GM18499 (cell line): ENCODE results near the gene AP2A2.

Source experiments
- ATAC-seq: cut with Tn5 transposase; IDR thresholded peaks from one replicate; pipeline ENCODE4 v1.9.1; 2021; ENCODE audit warnings: moderate number of reproducible peaks; ENCODE audit not compliant: insufficient read depth, unreplicated experiment

Gene AP2A2

DNA sequence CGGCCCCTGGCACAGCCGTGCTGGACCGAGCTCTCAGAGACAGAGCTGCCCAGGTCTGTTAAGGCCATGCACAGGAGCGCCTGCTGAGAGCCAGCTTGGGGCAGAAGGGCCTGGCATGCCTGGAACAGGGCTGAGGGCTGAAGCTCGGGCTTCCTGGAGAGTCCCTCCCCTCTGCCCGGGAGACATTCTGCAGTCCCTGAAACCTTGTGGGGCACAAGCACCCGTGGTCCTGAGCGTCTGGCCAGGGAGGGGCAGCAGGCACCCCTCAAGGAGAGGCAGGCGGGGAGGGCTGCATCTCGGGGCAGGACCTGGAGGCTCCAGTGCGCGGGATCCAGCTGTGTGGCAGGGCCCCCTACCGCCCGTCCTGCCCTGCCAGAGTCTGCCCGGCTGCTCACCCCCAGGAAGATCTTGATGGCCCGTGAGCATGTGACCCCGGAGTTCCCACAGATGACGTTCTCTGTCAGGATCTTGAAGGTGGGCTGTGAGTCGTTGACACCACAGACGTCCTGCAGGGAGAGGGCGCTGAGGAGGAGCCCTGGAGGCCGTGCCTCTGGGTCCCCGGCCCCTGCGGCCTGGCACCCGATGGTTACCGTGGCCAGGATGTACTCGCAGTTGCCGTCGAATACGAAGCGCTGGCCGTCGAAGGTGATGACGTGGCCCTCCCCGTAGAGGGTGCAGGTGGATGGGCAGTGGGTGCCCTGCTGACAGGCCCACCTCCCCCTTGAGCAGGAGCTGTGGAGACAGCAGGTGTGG is 99.9 kb downstream of the AP2A2 start:
- ATAC-seq, result no peak

- no peak for ATAC-seq
These were observed 100.4 kb downstream of the AP2A2 start for GRCh38 chr11:1026163-1026450.

GRCh38 chr11:1026641-1027482 is 101.2 kb downstream of the AP2A2 start:
- no peak for ATAC-seq

DNA sequence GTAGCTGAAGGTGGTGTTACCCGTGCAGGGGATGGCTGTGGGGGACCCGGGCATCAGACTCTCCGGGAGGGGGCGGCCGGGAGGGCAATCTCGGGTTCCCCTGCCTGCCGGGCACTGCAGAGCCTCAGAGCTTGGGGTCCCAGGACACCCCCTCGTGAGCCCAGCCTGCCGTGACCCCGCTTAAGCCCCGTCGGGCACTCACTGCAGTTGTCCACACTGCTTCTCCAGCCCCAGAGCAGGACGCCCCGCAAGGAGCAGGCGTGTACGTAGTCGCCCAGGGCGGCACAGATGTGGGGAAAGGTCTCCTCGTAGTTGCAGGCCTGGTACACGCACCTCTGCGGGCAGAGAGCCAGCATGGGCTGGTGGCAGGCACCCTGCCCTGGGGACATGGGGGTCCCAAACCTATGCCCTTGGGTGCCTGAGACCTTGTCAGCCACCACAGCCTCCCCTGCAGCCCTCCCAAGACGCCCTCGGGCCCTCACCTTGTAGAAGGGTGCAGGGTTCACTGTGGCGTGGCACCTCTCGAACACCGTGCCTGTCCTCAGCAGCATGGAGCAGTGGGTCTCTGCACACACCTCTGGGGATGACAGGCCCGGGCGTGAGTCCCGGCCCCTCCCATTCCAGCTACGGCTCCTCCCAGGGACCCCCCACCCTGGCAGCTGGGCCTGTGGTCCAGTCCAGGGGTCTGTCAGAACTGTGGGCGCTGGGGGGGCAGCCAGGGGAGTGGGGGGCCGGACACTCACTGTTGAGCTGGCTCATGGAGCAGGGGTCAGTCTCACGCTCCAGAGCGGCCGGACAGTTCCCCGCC is 102.0 kb downstream of the AP2A2 start:
- no peak for ATAC-seq

DNA sequence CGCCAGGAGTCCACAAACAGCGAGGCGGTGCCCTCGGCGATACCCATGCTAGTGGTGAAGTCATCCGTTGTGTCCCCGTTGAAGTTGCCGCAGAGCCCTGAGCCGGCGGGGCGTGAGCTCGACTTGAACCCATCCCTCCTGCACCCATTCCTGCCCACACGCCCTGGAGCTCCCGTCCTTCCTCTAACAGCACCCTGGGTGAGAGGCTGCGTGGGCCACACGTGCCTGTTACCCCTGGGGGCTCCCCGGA is 102.5 kb downstream of the AP2A2 start:
- no peak for ATAC-seq

DNA sequence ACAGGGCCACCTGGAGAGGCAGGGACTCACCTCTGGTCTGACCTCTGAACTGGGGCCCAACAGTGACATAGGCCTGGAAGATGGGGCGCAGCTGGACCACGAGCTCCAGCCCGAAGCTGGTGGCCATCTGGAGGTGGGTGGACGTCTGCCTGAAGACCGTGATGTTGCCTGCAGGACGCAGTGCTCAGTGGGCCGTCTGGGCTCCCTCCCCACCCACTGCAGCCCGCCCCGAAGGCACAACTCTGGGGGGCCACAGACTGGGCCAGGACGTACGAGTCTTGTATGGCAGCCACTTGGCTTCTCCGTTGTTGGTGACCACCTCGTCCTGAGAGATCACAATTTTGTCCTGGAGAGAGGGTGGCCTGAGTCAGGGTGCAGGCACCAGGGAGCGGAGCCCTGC is 102.9 kb downstream of the AP2A2 start:
- no peak for ATAC-seq

- no peak for ATAC-seq
These were observed 103.4 kb downstream of the AP2A2 start for GRCh38 chr11:1029051-1029450.

DNA sequence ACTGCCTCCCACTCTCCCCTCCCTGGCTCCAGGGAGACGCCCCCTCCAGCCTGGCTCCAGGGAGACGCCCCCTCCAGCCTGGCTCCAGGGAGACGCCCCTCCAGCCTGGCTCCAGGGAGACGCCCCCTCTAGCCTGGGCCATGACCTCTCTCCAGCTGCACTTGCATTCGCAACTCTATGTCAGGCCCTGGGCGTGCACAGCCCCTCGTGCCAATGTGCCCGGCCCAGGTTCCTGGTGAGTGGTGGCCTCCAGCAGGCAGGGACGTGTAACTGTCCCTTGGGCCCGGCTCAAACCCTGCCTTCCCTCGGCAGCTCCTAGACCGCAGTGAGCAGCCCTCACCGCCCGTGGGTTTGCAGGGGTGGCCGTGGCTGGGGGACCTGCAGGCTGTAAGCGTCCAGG is 104.0 kb downstream of the AP2A2 start:
- ATAC-seq, result no peak

DNA sequence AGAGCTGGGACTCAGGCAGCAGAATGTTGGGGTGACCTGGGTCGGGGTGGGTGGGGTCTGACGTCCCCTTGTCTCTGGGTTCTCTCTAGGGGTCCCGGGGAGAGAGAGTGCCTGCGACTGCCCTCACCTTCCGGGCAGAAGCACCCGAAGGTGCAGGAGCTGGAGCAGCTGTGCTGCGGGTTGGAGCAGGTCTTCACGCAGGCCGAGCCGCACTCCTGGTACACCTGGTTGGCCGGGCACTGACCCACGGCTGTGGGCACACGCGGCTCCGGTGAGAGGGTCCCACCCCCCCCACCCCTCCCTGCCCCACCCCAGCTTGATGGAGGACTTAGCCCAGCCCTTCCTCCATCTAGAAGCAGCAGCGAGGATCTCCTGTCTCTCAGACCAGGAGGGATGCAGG is 104.4 kb downstream of the AP2A2 start:
- no peak for ATAC-seq

GRCh38 chr11:1030556-1030955 is 104.9 kb downstream of the AP2A2 start:
- ATAC-seq, result no peak

- ATAC-seq, result no peak
These were observed 105.6 kb downstream of the AP2A2 start for GRCh38 chr11:1031121-1031899.

- ATAC-seq, result no peak
These were observed 106.7 kb downstream of the AP2A2 start for GRCh38 chr11:1032310-1032891.

- ATAC-seq, result no peak
These were observed 107.5 kb downstream of the AP2A2 start for GRCh38 chr11:1033016-1033798.

- ATAC-seq, result no peak
These were observed 108.3 kb downstream of the AP2A2 start for GRCh38 chr11:1034001-1034400.

GRCh38 chr11:1034456-1035295 is 109.0 kb downstream of the AP2A2 start:
- no peak for ATAC-seq

- ATAC-seq, result no peak
These were observed 110.1 kb downstream of the AP2A2 start for GRCh38 chr11:1035577-1036283.

GRCh38 chr11:1036303-1036923 is 110.7 kb downstream of the AP2A2 start, which contains the start of gene MUC6:
TSS of gene MUC6 (minus strand) at chr11:1036718. CDS start at chr11:1036655, 63 bp downstream.
- ATAC-seq, result no peak
